ENCODE measurements around the gene CDH13. TPM values are rescaled to one million over a fixed set of nuclear protein-coding genes. Genes with fewer than 3 reads are reported as not detected.

The CDH13 gene
- total and polyA plus RNA-seq, 2 experiments from 2014 or later: 1.2 to 1.5 TPM

- Histone ChIP-seq H3K36me3 (replicated peaks; ENCODE audit: insufficient read depth, low read depth) (no peaks in the 10 kb centered on the region), H3K9me2 (replicated peaks; ENCODE audit: insufficient read depth) (no peaks in the 10 kb centered on the region), H3K9me3 (ENCODE audit: low read depth) (no peaks in the 10 kb centered on the region), H4K20me1 (ENCODE audit: insufficient read depth, poor library complexity, severe bottlenecking) (no peaks in the 10 kb centered on the region), H3K27me3 (peaks cover 7% of the 10 kb centered on the region), H3K4me3 (no peak overlapping the region), H3K27ac (no peak overlapping the region), H3K4me1 (ENCODE audit: insufficient read depth) (no peaks in the 10 kb centered on the region), H3K4me2 (no peak overlapping the region), H2AFZ (no peak overlapping the region), H3K79me2 (no peaks in the 10 kb centered on the region)
- TF ChIP-seq, protein P1, sequence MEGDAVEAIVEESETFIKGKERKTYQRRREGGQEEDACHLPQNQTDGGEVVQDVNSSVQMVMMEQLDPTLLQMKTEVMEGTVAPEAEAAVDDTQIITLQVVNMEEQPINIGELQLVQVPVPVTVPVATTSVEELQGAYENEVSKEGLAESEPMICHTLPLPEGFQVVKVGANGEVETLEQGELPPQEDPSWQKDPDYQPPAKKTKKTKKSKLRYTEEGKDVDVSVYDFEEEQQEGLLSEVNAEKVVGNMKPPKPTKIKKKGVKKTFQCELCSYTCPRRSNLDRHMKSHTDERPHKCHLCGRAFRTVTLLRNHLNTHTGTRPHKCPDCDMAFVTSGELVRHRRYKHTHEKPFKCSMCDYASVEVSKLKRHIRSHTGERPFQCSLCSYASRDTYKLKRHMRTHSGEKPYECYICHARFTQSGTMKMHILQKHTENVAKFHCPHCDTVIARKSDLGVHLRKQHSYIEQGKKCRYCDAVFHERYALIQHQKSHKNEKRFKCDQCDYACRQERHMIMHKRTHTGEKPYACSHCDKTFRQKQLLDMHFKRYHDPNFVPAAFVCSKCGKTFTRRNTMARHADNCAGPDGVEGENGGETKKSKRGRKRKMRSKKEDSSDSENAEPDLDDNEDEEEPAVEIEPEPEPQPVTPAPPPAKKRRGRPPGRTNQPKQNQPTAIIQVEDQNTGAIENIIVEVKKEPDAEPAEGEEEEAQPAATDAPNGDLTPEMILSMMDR (IDR thresholded peaks at IDR 0.05; ENCODE audit: poor library complexity): no peak
- TF ChIP-seq EZH2phosphoT487 (IDR thresholded peaks at IDR 0.05; ENCODE audit: low read depth, severe bottlenecking, unreplicated experiment) (no peak), EZH2 (IDR thresholded peaks at IDR 0.05; ENCODE audit: borderline replicate concordance) (no peak)
- WGBS (ENCODE audit: low lambda C conversion rate, missing lambda C conversion rate): 93% methylated on average over 2 of the region's 2 CpGs
- DNase-seq (ENCODE audit: low spot score): no peak
These were observed 32.0 kb downstream of the CDH13 start for GRCh38 chr16:82658796-82659195.

DNA sequence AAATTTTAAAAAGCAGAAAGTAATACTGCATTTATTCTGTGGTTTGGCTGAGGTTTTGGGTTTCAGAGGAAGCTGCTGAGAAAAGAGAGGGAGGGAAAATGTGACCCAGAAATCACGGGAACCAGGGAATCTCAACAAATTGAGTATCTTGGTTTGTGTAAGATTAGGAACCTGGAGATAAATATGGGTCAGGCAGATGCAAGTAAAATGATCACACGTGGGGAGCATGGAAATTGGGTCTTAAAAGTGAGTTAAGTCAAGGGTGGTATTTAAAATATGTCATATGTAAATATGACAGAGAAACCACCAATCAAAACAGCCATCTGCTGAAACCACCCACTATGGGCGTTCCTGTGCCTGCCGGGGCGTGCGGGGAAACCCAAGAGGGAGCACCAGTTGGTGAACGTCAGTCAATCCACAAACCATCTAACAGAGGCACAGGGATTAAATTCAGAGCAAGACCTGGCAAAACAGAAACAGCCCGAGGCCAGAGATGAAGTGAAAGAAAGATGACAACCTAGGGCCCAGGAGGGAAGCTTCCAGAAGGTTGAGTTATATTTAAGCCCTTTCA lies 33.4 kb downstream of the CDH13 start:
- Histone ChIP-seq H3K27me3 (peaks cover 7% of the 10 kb centered on the region), H3K36me3 (replicated peaks; ENCODE audit: insufficient read depth, low read depth) (no peaks in the 10 kb centered on the region), H3K4me1 (ENCODE audit: insufficient read depth) (no peaks in the 10 kb centered on the region), H3K4me3 (no peak overlapping the region), H2AFZ (no peak overlapping the region), H3K27ac (no peak overlapping the region), H3K9me2 (replicated peaks; ENCODE audit: insufficient read depth) (no peaks in the 10 kb centered on the region), H3K9me3 (ENCODE audit: low read depth) (no peaks in the 10 kb centered on the region), H3K79me2 (no peaks in the 10 kb centered on the region), H4K20me1 (ENCODE audit: insufficient read depth, poor library complexity, severe bottlenecking) (no peaks in the 10 kb centered on the region), H3K4me2 (no peak overlapping the region)
- 73% methylated on average over 8 of the region's 8 CpGs for WGBS (ENCODE audit: low lambda C conversion rate, missing lambda C conversion rate)
- TF ChIP-seq EZH2phosphoT487 (IDR thresholded peaks at IDR 0.05; ENCODE audit: low read depth, severe bottlenecking, unreplicated experiment) (no peak), EZH2 (IDR thresholded peaks at IDR 0.05; ENCODE audit: borderline replicate concordance) (no peak)
- TF ChIP-seq, protein P1 (IDR thresholded peaks at IDR 0.05; ENCODE audit: poor library complexity): no peak
- DNase-seq (ENCODE audit: low spot score): no peak

GRCh38 chr16:82660966-82661365 lies 34.2 kb downstream of the CDH13 start:
- no peak for DNase-seq (ENCODE audit: low spot score)

More at GRCh38 chr16:82660966-82661365, 34.2 kb downstream of the CDH13 start:
- Histone ChIP-seq H3K79me2 (no peaks in the 10 kb centered on the region), H3K4me1 (ENCODE audit: insufficient read depth) (no peaks in the 10 kb centered on the region), H3K36me3 (replicated peaks; ENCODE audit: insufficient read depth, low read depth) (no peaks in the 10 kb centered on the region), H3K4me3 (no peak overlapping the region), H3K9me2 (replicated peaks; ENCODE audit: insufficient read depth) (no peaks in the 10 kb centered on the region), H3K9me3 (ENCODE audit: low read depth) (no peaks in the 10 kb centered on the region), H3K27me3 (peaks cover 7% of the 10 kb centered on the region), H3K27ac (no peak overlapping the region), H4K20me1 (ENCODE audit: insufficient read depth, poor library complexity, severe bottlenecking) (no peaks in the 10 kb centered on the region), H3K4me2 (no peak overlapping the region), H2AFZ (no peak overlapping the region)
- 81% methylated on average over 7 of the region's 7 CpGs for WGBS (ENCODE audit: low lambda C conversion rate, missing lambda C conversion rate)
- TF ChIP-seq EZH2 (IDR thresholded peaks at IDR 0.05; ENCODE audit: borderline replicate concordance): no peak
- TF ChIP-seq, protein P1 (IDR thresholded peaks at IDR 0.05; ENCODE audit: poor library complexity): no peak
- no peak for TF ChIP-seq EZH2phosphoT487 (IDR thresholded peaks at IDR 0.05; ENCODE audit: low read depth, severe bottlenecking, unreplicated experiment)

Measured in hepatocyte (in vitro differentiated cells).